DMS 273 (cell line): Measurements from ENCODE around the gene KLHDC8A.
A peak's percentile ranks its signal among the peaks of the same experiment; 100 is the strongest.
"Not testable (repeated sequence)": the region's sequence is repeated elsewhere in the genome, so short reads cannot be mapped to it uniquely, and the experiment has no call there.

ENCODE experiments used
- DNase-seq: peaks from one replicate; lab custom pipeline; 2025; ENCODE audit not compliant: unreplicated experiment; lab: John Stamatoyannopoulos, UW

Gene KLHDC8A

GRCh38 chr1:205356440-205357139, at the start of gene KLHDC8A:
TSS of gene KLHDC8A (minus strand) at chr1:205356922. CDS start at chr1:205343604, 13,318 bp downstream.
- DNase-seq = peak; percentile 72

GRCh38 chr1:205406252-205406651, 49.5 kb upstream of the KLHDC8A start:
- not testable (repeated sequence) for DNase-seq

GRCh38 chr1:205404484-205404883, 47.8 kb upstream of the KLHDC8A start:
- not testable (repeated sequence) for DNase-seq

GRCh38 chr1:205398586-205398985, 41.9 kb upstream of the KLHDC8A start:
- no peak for DNase-seq

- DNase-seq = peak; percentile 94
Measured at GRCh38 chr1:205396967-205397616, 40.4 kb upstream of the KLHDC8A start.

- no peak for DNase-seq
Measured at GRCh38 chr1:205395616-205396015, 38.9 kb upstream of the KLHDC8A start.

- no peak for DNase-seq
Measured at GRCh38 chr1:205392650-205393049, 35.9 kb upstream of the KLHDC8A start.

- no peak for DNase-seq
Measured at GRCh38 chr1:205391386-205391785, 34.7 kb upstream of the KLHDC8A start.

GRCh38 chr1:205387845-205388244, 31.1 kb upstream of the KLHDC8A start:
- DNase-seq = no peak

GRCh38 chr1:205382990-205383389, 26.3 kb upstream of the KLHDC8A start:
- not testable (repeated sequence) for DNase-seq

GRCh38 chr1:205382561-205382960, 25.8 kb upstream of the KLHDC8A start:
- no peak for DNase-seq

- DNase-seq = no peak
Measured at GRCh38 chr1:205381305-205381704, 24.6 kb upstream of the KLHDC8A start.

GRCh38 chr1:205380882-205381281, 24.2 kb upstream of the KLHDC8A start:
- DNase-seq = no peak

GRCh38 chr1:205379056-205379455, 22.3 kb upstream of the KLHDC8A start:
- no peak for DNase-seq

GRCh38 chr1:205377355-205377754, 20.6 kb upstream of the KLHDC8A start:
- DNase-seq = no peak

GRCh38 chr1:205376739-205377138, 20.0 kb upstream of the KLHDC8A start:
- no peak for DNase-seq

- DNase-seq = peak; percentile 86
Measured at GRCh38 chr1:205375835-205376545, 19.3 kb upstream of the KLHDC8A start.

GRCh38 chr1:205374210-205375078, 17.7 kb upstream of the KLHDC8A start:
- DNase-seq = no peak

GRCh38 chr1:205373798-205374175, 17.1 kb upstream of the KLHDC8A start:
- peak; percentile 46 for DNase-seq

- peak; percentile 23 for DNase-seq
Measured at GRCh38 chr1:205373022-205373797, 16.5 kb upstream of the KLHDC8A start.
